LNCAP (cell line): ENCODE results near the gene TNFSF4.

Experiments
- CTCF ChIP-seq: fragments of 450-650 bp; IDR thresholded peaks from 2 replicates; pipeline ENCODE4 v1.5.1; 2017; ENCODE audit warnings: mild to moderate bottlenecking

TNFSF4 gene

DNA sequence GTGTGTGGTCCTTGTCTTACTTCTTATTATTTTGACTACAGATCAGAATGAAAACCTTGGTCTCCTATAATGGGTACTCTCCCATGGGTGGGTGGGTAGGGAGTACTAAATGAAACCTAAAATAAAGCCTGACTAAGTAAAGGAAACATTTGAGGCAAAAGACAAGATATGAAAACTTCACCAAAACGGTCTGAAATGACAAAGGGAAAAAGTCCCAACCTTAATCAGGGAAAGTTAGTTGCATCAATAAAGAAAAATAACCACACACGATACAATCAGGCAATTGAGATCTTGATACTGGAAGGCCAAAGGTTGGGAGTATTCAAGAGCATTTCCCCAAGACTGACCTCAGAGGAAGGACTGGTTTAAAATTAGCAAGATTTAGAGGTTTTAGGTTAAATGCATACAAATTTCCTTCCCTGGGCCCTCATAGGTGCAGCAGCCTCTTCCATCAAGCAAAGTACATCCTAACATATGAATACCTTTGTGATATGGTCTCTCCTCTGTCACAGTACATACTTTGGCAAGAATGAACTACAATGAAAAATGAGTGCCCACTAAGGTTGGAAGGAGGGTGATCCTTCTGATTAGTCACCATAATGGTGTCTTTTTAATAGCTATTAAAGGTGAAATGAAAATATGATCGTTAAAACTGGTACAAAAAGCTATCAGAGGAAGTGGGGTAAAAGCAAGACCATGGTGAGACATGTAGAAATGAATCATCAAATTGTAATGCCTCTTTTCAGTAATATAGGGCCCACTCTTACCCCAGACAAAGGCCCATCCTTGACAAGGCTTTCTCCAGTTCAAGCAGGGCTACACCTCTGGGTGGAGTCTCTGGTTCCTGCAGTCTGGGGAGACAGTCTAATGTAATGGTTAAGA lies 15.3 kb upstream of the TNFSF4 start:
- TF ChIP-seq CTCF: no peak

DNA sequence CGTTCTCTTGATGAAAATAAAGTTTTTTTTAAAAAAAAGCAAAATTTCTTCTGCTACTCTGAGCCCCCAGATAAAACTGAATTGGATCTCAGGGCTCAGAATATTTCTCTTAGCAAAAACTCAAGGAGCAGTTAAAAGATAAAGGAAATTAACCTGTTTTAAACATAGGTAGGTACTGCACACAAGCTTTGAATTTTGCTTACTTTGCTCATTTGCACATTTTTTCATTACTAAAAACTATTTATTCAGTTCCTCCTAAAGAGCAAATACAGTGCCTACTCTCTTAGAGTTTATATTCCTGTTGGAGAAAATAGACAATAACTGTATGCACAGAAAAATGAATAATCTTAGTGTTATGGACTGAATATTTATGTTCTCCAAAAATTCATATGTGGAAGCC lies 13.0 kb upstream of the TNFSF4 start:
- no peak for TF ChIP-seq CTCF

- TF ChIP-seq CTCF: no peak
Observed at GRCh38 chr1:173213665-173214064, 6.5 kb upstream of the TNFSF4 start.

DNA sequence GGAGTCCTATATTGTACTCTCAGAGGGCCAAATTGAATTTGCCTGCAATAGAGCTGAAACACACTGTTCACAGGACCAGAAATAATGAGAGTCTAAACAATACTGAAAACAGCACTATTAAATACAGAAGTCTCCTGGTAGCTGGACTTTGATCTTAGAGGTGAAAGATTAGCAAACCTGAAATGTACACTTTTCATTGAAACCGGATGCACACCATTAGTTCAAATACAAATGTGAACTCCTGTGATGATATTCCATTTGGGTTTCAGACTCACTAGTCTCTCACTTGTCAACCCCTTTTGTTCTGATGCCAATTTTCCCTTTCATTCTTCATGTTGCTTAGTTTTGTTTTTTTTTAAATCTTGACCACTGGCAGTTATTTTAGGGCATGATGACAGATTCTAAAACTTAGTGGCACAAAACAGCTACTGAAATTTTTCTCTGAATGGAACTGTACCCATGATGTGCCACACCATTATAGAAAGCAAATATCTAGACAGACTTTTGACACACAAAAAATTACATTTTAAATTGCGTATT lies 5.9 kb upstream of the TNFSF4 start:
- no peak for TF ChIP-seq CTCF

- TF ChIP-seq CTCF: no peak
Observed at GRCh38 chr1:173210716-173211231, 3.6 kb upstream of the TNFSF4 start.

- TF ChIP-seq CTCF: no peak
Observed at GRCh38 chr1:173210283-173210682, 3.2 kb upstream of the TNFSF4 start.

DNA sequence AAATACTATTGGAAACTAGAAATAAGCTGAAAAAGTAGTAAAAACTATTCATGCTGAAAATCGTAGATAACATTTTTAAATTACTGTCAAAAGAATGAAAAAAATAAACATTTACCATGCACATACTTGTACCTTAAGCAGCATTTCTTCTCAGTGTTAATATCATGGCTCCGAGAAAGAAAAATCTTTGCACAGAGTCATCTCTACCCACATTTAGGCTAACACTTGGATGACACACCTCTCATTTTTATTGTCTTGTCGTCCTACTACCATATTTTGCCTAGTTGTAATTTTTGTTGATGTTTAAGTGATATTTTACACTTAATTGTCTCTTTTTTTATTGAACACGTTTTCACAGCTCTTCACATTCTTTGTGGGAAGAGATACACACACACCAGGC lies 1.7 kb upstream of the TNFSF4 start:
- TF ChIP-seq CTCF: no peak
